SIG-M5 treated with dmso at 0.1 percent for 504 hours (cell line): ENCODE results near the gene MTERF1.
"Not testable (repeated sequence)": the region's sequence is repeated elsewhere in the genome, so short reads cannot be mapped to it uniquely, and the experiment has no call there.

Experiments
- DNase-seq: peaks from one replicate; lab custom pipeline; 2025; ENCODE audit not compliant: unreplicated experiment; lab: John Stamatoyannopoulos, UW

Gene MTERF1

DNA sequence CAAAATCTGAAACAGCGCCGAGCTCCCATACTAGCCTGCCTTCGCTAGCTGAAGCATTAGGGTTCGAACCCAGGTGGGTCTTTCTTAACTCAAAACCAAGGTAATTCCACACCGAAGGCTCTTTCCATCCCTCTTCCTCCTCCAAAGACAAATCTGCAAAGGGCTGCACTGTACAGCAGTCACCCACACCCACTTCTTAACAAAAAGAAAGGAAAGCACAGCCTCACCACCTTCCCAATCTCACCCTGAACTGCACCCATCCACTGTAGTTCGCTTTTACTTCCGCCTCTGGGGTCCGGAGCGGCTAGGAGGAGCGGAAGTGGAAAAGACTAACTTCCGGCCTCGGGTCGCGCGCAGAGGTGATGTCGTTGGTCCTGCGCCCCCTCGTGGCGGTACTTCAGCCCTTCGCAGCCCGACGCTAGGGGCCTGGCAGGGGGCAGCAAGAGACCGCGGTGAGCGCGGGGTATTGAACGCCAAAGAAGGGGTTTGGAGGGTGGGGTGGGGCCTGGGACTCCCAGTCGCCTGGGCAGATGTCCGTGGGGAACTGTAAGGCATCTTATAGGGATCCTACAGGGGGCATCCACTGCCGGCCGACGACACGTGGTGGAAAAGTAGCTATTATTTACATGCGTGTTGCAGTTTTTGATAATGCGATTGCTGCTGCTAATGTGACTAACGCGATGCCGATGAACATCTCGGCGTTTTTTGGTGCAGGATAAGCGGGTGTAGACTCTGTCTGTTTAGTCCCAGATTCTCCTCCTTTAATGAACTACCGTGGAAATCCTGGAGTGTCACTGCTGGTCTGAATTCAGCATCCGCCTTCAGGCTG lies at the start of gene MTERF1:
Gene MTERF1, minus strand, starts transcription at position 290 of the 829 bp plus-strand sequence. CDS start 619 bp downstream, outside the sequence.
- DNase-seq, result peak; percentile 93

- no peak for DNase-seq
Observed at GRCh38 chr7:91929463-91929862, 49.0 kb upstream of the MTERF1 start.

- DNase-seq, result no peak
Observed at GRCh38 chr7:91927912-91928311, 47.4 kb upstream of the MTERF1 start.

DNA sequence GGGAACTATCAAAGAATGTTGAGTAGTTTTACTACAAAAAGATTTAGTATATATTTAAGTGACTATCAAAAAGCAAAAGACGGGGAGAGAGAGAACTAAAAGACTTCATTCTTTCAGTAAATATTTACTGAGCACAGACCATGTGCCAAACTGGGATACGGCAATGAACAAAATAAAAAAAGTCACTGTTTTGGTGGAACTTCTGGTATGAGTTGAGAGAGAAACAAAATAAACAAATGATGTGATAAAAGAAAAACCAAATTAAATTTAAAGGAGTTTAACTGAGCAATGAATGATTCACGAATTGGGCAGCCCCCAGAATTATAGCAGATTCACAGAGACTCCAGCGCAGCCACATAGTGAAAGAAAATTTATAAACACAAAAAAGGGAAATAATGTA lies 42.4 kb upstream of the MTERF1 start:
- no peak for DNase-seq

DNA sequence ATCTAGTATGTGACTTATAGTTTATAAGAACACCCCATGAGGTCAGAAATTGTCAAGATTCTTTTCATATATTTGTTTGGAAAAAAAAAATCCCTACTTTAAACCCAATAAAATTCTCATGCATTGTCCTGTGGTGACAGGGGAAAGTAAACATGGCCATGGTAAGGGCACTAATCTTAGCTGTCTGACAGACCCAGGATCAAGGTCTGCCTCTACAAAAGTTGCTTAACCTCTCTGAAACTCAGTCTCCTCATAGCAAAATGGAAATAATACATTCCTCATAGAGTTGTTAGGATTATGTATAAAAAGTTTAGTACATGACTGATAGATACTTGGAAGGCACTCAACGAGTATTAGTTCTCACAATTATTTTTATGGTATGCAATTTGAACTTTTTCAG lies 37.9 kb upstream of the MTERF1 start:
- no peak for DNase-seq

DNA sequence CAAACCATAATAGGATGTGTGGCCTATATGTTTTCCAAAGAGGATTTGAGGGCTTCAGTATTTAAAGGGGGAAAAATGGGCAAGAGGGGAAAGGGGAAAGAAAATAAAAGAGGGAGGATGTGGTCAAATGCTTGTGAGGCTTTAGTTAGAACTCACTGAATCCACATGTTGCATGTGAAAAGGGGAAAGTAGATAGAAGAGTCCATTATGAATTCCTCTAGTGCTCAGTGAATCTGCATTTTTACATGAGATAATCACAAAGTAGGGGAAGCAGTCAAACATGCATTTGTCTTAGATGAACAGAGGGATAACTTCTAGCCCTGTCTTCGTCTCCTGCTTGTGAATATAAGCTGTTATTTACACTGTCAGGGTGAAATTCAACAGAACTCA lies 35.5 kb upstream of the MTERF1 start:
- no peak for DNase-seq

DNA sequence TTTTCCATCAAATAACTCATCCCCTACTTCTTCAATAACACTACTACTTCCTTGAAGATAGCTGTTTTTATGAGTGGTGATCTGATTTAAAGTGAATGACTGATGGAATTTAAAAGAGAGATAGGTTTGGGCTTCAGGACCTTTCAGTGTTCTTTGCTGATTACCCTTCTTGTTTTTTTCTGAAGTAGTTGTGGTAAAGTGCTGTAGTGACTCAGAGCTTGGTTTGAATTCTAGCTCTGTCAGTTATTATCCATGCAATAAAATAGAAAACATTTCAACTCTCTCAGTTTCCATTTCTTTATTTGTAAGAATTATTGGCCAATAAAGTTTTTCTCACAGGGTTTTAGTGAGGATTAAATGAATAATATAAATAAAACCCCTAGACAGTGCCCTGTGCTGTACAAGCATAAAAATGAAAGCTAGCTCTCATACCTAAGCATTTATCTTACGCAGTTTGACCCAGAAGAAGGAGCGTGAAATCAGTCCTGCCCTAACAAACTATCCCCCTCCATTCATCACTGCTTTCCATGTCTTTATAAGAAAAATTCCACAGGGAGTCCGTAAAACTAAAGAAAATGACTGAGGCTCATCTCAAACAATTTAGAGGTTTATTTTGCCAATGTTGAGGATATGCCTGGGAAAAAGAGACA lies 35.0 kb upstream of the MTERF1 start:
- no peak for DNase-seq

DNA sequence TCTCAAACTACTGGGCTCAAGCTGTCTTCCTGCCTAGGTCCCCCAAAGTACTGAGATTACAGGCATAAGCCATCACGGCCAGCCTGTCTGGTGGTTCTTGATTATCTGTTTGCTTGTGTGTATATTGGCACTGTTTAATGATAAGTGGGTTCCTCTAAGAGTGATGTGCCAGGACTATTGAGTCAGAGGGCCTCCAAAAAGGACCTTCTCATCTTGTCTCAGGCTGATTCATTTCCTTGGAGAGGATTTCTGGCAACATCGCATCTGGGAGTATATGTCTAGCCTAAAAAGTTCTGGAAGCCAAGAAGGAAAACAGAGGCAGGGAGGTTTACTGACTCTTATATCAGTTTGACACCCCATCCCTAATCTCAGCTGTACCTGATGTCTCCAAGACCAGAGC lies 33.1 kb upstream of the MTERF1 start:
- DNase-seq, result no peak

DNA sequence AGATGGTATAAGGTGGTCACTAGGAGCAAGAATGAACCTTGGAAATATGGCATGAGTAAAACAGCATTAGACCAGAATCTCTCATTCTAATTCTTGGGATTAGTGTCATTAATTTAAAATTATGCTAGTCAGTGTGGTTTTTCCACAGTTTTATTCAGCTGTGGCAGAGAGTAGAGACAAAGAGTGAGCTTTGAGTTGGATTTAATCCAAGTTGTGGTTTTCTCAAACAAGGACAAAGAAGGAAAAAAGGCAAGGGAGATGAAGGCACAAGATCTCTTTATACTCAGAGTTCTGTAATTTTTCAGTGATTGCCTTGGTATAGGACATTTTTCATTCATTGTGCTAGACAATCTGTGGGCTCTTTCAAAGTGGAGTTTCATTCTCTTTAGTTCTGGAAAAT lies 32.0 kb upstream of the MTERF1 start:
- no peak for DNase-seq

GRCh38 chr7:91911121-91911520 lies 30.6 kb upstream of the MTERF1 start:
- no peak for DNase-seq

DNA sequence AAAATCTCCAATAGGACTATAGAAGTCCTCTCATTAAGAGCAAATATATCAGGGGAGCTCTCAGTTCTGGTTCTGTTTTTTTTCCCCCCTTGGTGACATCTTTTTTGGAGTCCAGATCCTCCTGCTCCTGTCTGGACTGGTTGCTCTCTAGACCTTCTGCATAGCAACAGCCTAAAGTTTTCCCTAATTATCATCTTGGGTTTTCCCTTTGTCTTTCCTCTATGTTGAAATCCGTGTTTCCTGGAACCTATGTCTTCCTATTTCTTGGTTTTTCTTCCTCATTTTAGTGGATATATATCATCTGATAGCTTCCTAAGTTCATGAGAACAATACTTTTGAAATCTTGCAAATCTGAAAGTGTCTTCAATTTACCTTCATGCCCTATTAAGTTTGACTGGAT lies 29.7 kb upstream of the MTERF1 start:
- no peak for DNase-seq

DNA sequence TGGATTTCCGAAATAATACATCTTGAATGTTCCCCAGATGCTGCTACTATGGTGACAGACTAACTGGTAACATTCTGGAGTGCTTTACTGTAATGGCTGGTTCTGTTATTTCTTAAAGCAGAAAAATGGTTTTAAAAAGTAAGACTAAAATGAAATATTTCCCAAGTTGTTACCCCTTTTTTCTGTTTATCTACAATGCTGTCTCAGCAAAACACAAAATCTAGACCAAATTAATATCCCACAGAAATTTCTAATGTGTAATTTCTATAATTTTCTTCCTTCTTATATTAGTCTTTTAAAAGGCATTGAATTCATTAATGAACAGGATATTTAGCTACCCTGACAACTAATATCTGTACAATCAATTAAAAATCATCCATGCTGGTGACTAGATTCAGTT lies 19.1 kb upstream of the MTERF1 start:
- DNase-seq, result no peak

DNA sequence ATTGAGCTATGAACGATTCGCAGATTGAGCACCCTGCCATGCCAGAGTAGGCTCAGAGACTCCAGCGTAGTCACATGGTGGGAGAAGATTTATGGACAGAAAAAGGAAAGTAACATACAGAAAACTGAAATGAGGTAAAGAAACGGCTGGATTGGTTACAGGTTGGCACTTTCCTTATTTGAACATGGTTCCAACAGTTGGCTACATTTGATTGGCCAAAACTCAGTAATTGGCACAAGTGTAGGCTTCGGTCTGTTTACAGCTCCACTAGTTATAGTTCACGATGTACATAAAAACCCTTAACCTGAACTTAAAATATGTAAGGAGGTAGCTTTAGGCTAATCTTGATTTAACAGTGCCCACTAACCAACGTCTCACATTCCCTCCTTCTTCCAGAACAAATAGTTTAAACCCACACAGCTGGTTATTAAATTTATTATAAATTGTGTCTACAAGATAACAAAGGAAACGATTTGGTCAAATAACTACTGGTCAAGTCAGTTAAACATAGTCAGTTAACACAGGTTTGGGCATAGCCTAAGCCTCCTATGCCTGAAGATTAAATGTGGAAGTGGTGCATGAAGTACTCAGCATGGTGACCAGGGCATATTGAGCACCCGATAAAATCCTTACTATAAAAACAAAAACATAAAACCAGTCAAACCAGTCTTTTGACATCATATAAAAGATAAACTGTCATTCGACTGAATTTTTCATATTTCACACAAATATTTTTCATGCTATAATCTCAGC lies 17.9 kb upstream of the MTERF1 start:
- DNase-seq, result no peak

GRCh38 chr7:91894781-91895480 lies 14.4 kb upstream of the MTERF1 start:
- DNase-seq, result no peak

GRCh38 chr7:91893699-91894098 lies 13.2 kb upstream of the MTERF1 start:
- not testable (repeated sequence) for DNase-seq

DNA sequence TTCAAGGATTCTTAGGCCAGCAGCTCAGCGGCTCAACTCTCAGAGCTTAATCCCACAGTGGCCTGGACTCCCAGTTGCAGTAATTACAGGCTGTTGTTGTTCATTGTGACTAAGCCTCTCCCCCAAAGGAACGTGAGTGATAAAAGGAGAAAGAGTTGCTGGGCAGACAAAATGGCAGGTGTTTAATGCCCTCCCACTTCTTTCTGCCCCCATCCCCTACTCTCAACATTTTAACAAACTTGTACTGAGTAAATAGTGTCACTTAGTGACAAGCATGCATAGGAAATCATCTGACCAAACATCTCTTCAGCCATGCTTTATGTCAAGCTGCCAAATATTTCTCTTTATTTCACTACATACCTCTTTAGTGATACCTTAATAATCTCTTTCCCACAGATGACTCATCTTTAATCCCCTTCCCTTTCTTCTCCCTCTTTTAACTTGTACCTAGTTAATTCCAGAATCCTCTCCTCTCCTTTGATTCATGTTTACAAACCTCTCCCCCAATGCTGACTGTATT lies 12.4 kb upstream of the MTERF1 start:
- DNase-seq, result no peak

DNA sequence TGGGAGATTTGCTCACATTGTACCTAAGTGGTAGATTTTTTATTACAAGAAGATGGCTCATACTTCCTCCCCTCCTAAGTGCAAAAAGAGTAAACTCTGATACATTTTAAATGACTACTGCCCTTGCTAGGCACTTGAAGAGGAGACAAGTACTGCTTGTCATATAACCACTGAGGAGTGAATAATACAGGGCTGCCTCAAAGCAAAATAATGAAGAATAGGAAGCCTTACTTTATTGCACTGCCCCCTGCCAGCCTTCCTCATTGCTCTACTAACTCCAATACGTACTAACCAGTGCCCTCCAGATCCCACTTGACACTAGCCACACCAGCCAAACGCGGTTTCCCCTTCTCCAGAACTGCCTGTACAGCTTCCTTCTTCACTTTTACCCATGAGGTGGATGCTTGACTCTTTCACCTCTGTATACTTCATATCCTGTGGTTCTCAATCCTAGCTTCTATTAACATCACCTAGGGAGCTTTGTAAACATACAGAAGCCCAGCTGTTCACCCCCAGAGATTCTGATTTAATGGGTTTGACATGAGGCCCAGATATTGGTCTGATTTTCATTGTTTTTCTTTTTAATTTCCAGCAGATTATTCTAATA lies 11.7 kb upstream of the MTERF1 start:
- DNase-seq, result no peak

DNA sequence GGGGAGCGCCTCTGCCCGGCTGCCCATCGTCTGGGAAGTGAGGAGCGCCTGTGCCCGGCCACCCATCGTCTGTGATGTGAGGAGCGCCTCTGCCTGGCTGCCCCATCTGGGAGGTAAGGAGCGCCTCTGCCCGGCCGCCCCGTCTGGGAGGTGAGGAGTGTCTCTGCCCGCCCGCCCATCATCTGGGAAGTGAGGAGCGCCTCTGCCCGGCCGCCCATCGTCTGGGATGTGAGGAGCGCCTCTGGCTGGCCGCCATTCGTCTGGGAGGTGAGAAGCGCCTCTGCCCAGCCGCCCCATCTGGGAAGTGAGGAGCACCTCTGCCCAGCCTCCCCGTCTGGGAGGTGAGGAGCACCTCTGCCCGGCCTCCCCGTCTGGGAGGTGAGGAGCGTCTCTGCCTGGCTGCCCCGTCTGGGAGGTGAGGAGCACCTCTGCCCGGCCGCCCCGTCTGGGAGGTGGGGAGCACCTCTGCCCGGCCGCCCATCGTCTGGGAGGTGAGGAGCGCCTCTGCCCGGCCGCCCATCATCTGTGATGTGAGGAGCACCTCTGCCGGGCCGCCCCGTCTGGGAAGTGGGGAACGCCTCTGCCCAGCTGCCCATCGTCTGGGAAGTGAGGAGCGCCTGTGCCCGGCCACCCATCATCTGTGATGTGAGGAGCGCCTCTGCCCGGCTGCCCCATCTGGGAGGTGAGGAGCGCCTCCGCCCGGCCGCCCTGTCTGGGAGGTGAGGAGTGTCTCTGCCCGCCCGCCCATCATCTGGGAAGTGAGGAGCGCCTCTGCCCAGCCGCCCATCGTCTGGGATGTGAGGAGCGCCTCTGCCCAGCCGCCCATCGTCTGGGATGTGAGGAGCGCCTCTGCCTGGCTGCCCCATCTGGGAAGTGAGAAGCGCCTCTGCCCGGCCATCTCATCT lies 8.0 kb upstream of the MTERF1 start:
- not testable (repeated sequence) for DNase-seq

DNA sequence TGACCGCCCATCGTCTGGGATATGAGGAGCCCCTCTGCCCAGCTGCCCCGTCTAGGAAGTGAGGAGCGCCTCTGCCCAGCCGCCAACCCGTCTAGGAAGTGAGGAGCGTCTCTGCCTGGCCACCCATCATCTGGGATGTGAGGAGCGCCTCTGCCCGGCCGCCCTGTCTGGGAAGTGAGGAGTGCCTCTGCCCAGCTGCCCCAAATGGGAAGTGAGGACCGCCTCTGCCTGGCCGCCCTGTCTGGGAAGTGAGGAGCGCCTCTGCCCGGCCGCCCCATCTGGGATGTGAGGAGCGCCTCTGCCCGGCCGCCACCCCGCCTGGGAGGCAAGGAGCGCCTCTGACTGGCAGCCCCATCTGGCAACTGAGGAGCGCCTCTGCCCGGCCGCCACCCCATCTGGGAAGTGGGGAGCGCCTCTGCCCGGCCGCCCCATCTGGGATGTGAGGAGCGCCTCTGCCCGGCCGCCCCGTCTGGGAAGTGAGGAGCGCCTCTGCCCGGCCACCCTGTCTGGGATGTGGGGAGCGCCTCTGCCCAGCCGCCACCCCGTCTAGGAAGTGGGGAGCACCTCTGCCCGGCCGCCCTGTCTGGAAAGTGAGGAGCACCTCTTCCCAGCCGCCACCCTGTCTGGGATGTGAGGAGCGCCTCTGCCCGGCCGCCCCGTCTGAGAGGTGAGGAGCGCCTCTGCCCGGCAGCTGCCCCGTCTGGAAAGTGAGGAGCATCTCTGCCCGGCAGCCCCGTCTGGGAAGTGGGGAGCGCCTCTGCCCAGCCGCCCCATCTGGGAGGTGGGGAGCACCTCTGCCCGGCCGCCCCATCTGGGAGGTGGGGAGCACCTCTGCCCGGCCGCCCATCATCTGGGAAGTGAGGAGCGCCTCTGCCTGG lies 7.1 kb upstream of the MTERF1 start:
- DNase-seq, result not testable (repeated sequence)
